Measurements from ENCODE around the gene OBP2B.
"Not testable (repeated sequence)": the region's sequence is repeated elsewhere in the genome, so short reads cannot be mapped to it uniquely, and the experiment has no call there.

GRCh38 chr9:133169687-133170086, 39.4 kb downstream of the OBP2B start:
- TF ChIP-seq CTCF (optimal IDR thresholded peaks at IDR 0.05 in 1 of 3, IDR thresholded peaks at IDR 0.05 in 1 of 3, conservative IDR thresholded peaks at IDR 0.05 in 1 of 3; ENCODE audit: extremely low read depth in 1 of 3, insufficient read depth in 2 of 3, low read length in 3 of 3); EZH2 (IDR thresholded peaks at IDR 0.05; ENCODE audit: low read length): not testable (repeated sequence)
